ENCODE measurements around the gene AGBL4.

Gene AGBL4

GRCh38 chr1:48652334-48652733, 1371.4 kb downstream of the AGBL4 start:
- no peaks in the 10 kb centered on the region for H3K9me3 Mint-ChIP-seq
- no peak overlapping the region for H3K4me3 Mint-ChIP-seq
- H3K36me3 Mint-ChIP-seq (ENCODE audit: low read depth) = no peaks in the 10 kb centered on the region
- DNase-seq (no peak), ATAC-seq (no peak)
- no peaks in the 10 kb centered on the region for H3K4me1 Mint-ChIP-seq
- H3K27ac Mint-ChIP-seq = no peak overlapping the region
- peaks cover 1% of the 10 kb centered on the region for H3K27me3 Mint-ChIP-seq

GRCh38 chr1:48649880-48650279, 1373.9 kb downstream of the AGBL4 start:
- DNase-seq (no peak), ATAC-seq (no peak)
- Mint-ChIP-seq H3K27ac (no peak overlapping the region), H3K36me3 (ENCODE audit: low read depth) (no peaks in the 10 kb centered on the region), H3K27me3 (peaks cover 6% of the 10 kb centered on the region), H3K4me3 (no peak overlapping the region), H3K9me3 (no peaks in the 10 kb centered on the region), H3K4me1 (no peaks in the 10 kb centered on the region)

- no peaks in the 10 kb centered on the region for H3K4me1 Mint-ChIP-seq
- H3K9me3 Mint-ChIP-seq = no peaks in the 10 kb centered on the region
- H3K4me3 Mint-ChIP-seq = no peak overlapping the region
- DNase-seq (no peak), ATAC-seq (no peak)
- no peak overlapping the region for H3K27ac Mint-ChIP-seq
- H3K36me3 Mint-ChIP-seq (ENCODE audit: low read depth) = no peaks in the 10 kb centered on the region
- H3K27me3 Mint-ChIP-seq = peaks cover 4% of the 10 kb centered on the region
Observed at GRCh38 chr1:48645883-48646282, 1377.9 kb downstream of the AGBL4 start.

GRCh38 chr1:48644905-48645605, 1378.7 kb downstream of the AGBL4 start:
- H3K36me3 Mint-ChIP-seq (ENCODE audit: low read depth) = no peaks in the 10 kb centered on the region
- ATAC-seq = no peak
- no peaks in the 10 kb centered on the region for H3K4me1 Mint-ChIP-seq
- H3K27ac Mint-ChIP-seq = no peak overlapping the region
- H3K4me3 Mint-ChIP-seq = no peak overlapping the region
- no peak for DNase-seq
- H3K27me3 Mint-ChIP-seq = peaks cover 6% of the 10 kb centered on the region
- H3K9me3 Mint-ChIP-seq = no peaks in the 10 kb centered on the region

GRCh38 chr1:48644190-48644900, 1379.4 kb downstream of the AGBL4 start:
- peaks cover 6% of the 10 kb centered on the region for H3K27me3 Mint-ChIP-seq
- H3K4me1 Mint-ChIP-seq = no peaks in the 10 kb centered on the region
- no peak overlapping the region for H3K4me3 Mint-ChIP-seq
- H3K9me3 Mint-ChIP-seq = no peaks in the 10 kb centered on the region
- DNase-seq = no peak
- no peaks in the 10 kb centered on the region for H3K36me3 Mint-ChIP-seq (ENCODE audit: low read depth)
- ATAC-seq = no peak
- H3K27ac Mint-ChIP-seq = no peak overlapping the region

GRCh38 chr1:48643193-48643592, 1380.6 kb downstream of the AGBL4 start:
- Mint-ChIP-seq H3K4me3 (no peak overlapping the region), H3K4me1 (no peaks in the 10 kb centered on the region), H3K9me3 (no peaks in the 10 kb centered on the region), H3K27me3 (peaks cover 6% of the 10 kb centered on the region), H3K27ac (no peak overlapping the region), H3K36me3 (ENCODE audit: low read depth) (no peaks in the 10 kb centered on the region)
- DNase-seq = no peak
- ATAC-seq = no peak

- no peak overlapping the region for H3K27ac Mint-ChIP-seq
- DNase-seq (no peak), ATAC-seq (no peak)
- H3K4me3 Mint-ChIP-seq = no peak overlapping the region
- no peaks in the 10 kb centered on the region for H3K9me3 Mint-ChIP-seq
- peaks cover 5% of the 10 kb centered on the region for H3K27me3 Mint-ChIP-seq
- H3K4me1 Mint-ChIP-seq = no peaks in the 10 kb centered on the region
- H3K36me3 Mint-ChIP-seq (ENCODE audit: low read depth) = no peaks in the 10 kb centered on the region
Observed at GRCh38 chr1:48640836-48641492, 1382.8 kb downstream of the AGBL4 start.

GRCh38 chr1:48629867-48630266, 1393.9 kb downstream of the AGBL4 start:
- Mint-ChIP-seq H3K9me3 (no peaks in the 10 kb centered on the region), H3K4me3 (no peak overlapping the region), H3K36me3 (ENCODE audit: low read depth) (no peaks in the 10 kb centered on the region), H3K27ac (no peak overlapping the region), H3K4me1 (no peaks in the 10 kb centered on the region), H3K27me3 (no peaks in the 10 kb centered on the region)
- no peak for DNase-seq
- ATAC-seq = no peak

- DNase-seq = no peak
- no peak for ATAC-seq
- Mint-ChIP-seq H3K4me3 (no peak overlapping the region), H3K36me3 (ENCODE audit: low read depth) (no peaks in the 10 kb centered on the region), H3K9me3 (no peaks in the 10 kb centered on the region), H3K27ac (no peak overlapping the region), H3K27me3 (no peaks in the 10 kb centered on the region), H3K4me1 (no peaks in the 10 kb centered on the region)
Observed at GRCh38 chr1:48627486-48627885, 1396.3 kb downstream of the AGBL4 start.

- ATAC-seq (no peak), DNase-seq (no peak)
- Mint-ChIP-seq H3K4me3 (no peak overlapping the region), H3K27me3 (peaks cover 6% of the 10 kb centered on the region), H3K36me3 (ENCODE audit: low read depth) (no peaks in the 10 kb centered on the region), H3K9me3 (no peaks in the 10 kb centered on the region), H3K27ac (no peak overlapping the region), H3K4me1 (no peaks in the 10 kb centered on the region)
Observed at GRCh38 chr1:48619539-48619938, 1404.2 kb downstream of the AGBL4 start.

GRCh38 chr1:48617252-48617651, 1406.5 kb downstream of the AGBL4 start:
- no peak overlapping the region for H3K4me3 Mint-ChIP-seq

GRCh38 chr1:48616710-48617109, 1407.0 kb downstream of the AGBL4 start:
- DNase-seq = no peak
- Mint-ChIP-seq H3K27me3 (peaks cover 2% of the 10 kb centered on the region), H3K27ac (no peak overlapping the region), H3K9me3 (no peaks in the 10 kb centered on the region), H3K4me1 (no peaks in the 10 kb centered on the region), H3K4me3 (no peak overlapping the region), H3K36me3 (ENCODE audit: low read depth) (no peaks in the 10 kb centered on the region)
- ATAC-seq = no peak

More at GRCh38 chr1:48617252-48617651, 1406.5 kb downstream of the AGBL4 start:
- DNase-seq (no peak), ATAC-seq (no peak)
- Mint-ChIP-seq H3K4me1 (no peaks in the 10 kb centered on the region), H3K9me3 (no peaks in the 10 kb centered on the region), H3K27ac (no peak overlapping the region), H3K27me3 (peaks cover 6% of the 10 kb centered on the region), H3K36me3 (ENCODE audit: low read depth) (no peaks in the 10 kb centered on the region)

GRCh38 chr1:48611841-48612240, 1411.9 kb downstream of the AGBL4 start:
- Mint-ChIP-seq H3K4me1 (no peaks in the 10 kb centered on the region), H3K27ac (no peak overlapping the region), H3K36me3 (ENCODE audit: low read depth) (no peaks in the 10 kb centered on the region), H3K9me3 (no peaks in the 10 kb centered on the region), H3K4me3 (no peak overlapping the region), H3K27me3 (peaks cover 3% of the 10 kb centered on the region)
- ATAC-seq = no peak
- no peak for DNase-seq

- no peaks in the 10 kb centered on the region for H3K9me3 Mint-ChIP-seq
- H3K27me3 Mint-ChIP-seq = peaks cover 3% of the 10 kb centered on the region
- H3K4me3 Mint-ChIP-seq = no peak overlapping the region
- DNase-seq (no peak), ATAC-seq (no peak)
- H3K27ac Mint-ChIP-seq = no peak overlapping the region
- no peaks in the 10 kb centered on the region for H3K4me1 Mint-ChIP-seq
- H3K36me3 Mint-ChIP-seq (ENCODE audit: low read depth) = no peaks in the 10 kb centered on the region
Observed at GRCh38 chr1:48610628-48611542, 1412.9 kb downstream of the AGBL4 start.
